CD14-positive monocyte (primary cell): ENCODE results near the gene CASP12. TPM values are rescaled to one million over a fixed set of nuclear protein-coding genes. Genes with fewer than 3 reads are reported as not detected.
A peak's percentile ranks its signal among the peaks of the same experiment; 100 is the strongest.

Experiments used
- DNase-seq, 3 donors: peaks; one replicate each; pipeline ENCODE4 v3.0.0-alpha.2; 2011 to 2022
- H2AFZ ChIP-seq: 2 replicates; pipeline ENCODE4 v1.6.0; 2012; ENCODE audit warnings: mild to moderate bottlenecking, low read depth, low read length, inconsistent platforms; ENCODE audit not compliant: insufficient read depth, poor library complexity, severe bottlenecking
- H3K27ac ChIP-seq, 2 donors: 1 replicate in 1 of 2; 2 replicates in 1 of 2; pipeline ENCODE4 v1.5.1; 2012 to 2013; ENCODE audit warnings: low read length in 2 of 2, control low read depth in 1 of 2, inconsistent platforms in 1 of 2, low read depth in 1 of 2, mild to moderate bottlenecking in 1 of 2
- H3K27me3 ChIP-seq, 2 donors: one replicate each; pipeline versions ENCODE4 v1.6.0 to v1.6.1; 2011 to 2013; ENCODE audit warnings: low read length in 2 of 2; ENCODE audit not compliant: control insufficient read depth in 2 of 2, insufficient read depth in 2 of 2
- H3K36me3 ChIP-seq, 2 donors: replicated peaks in 1 of 2; 1 replicate in 1 of 2; 2 replicates in 1 of 2; pipeline versions ENCODE4 v1.5.1 to v1.6.1; 2012 to 2013; ENCODE audit warnings: low read length in 2 of 2, control low read depth in 1 of 2, inconsistent platforms in 1 of 2, mild to moderate bottlenecking in 1 of 2; ENCODE audit not compliant: insufficient read depth in 2 of 2, control insufficient read depth in 1 of 2
- H3K4me1 ChIP-seq, 2 donors: 1 replicate in 1 of 2; 2 replicates in 1 of 2; pipeline versions ENCODE4 v1.5.1 to v1.6.1; 2012 to 2013; ENCODE audit warnings: low read length in 2 of 2, control low read depth in 1 of 2, inconsistent platforms in 1 of 2, mild to moderate bottlenecking in 1 of 2, moderate library complexity in 1 of 2; ENCODE audit not compliant: insufficient read depth in 2 of 2, control insufficient read depth in 1 of 2
- H3K4me2 ChIP-seq: replicated peaks from 2 replicates; pipeline ENCODE3; 2012; ENCODE audit warnings: low read length, moderate library complexity, mild to moderate bottlenecking; ENCODE audit not compliant: poor library complexity, severe bottlenecking; ENCODE audit errors: extremely low read depth
- H3K4me3 ChIP-seq, 3 experiments: fragments of 200-600 bp in 1 of 3; sonication (generic) in 1 of 3; replicated peaks in 1 of 3; 1 replicate in 2 of 3; 2 replicates in 1 of 3; pipeline ENCODE4 v1.5.1; 2011 to 2013; ENCODE audit warnings: low read length in 3 of 3, mild to moderate bottlenecking in 3 of 3, control low read depth in 2 of 3, low read depth in 2 of 3, inconsistent platforms in 1 of 3, moderate library complexity in 1 of 3
- H3K79me2 ChIP-seq: 2 replicates; pipeline ENCODE4 v1.6.0; 2012; ENCODE audit warnings: mild to moderate bottlenecking, control low read depth, inconsistent platforms, low read length, moderate library complexity; ENCODE audit not compliant: insufficient read depth
- H3K9ac ChIP-seq: 2 replicates; pipeline ENCODE4 v1.6.0; 2017; ENCODE audit warnings: low read length, mild to moderate bottlenecking; ENCODE audit not compliant: insufficient read depth, poor library complexity, severe bottlenecking
- H3K9me3 ChIP-seq, 2 donors: replicated peaks in 1 of 2; 1 replicate in 1 of 2; 2 replicates in 1 of 2; pipeline versions ENCODE4 v1.5.1 to v1.6.1; 2012 to 2013; ENCODE audit warnings: low read length in 2 of 2, control low read depth in 1 of 2; ENCODE audit not compliant: control insufficient read depth in 1 of 2, insufficient read depth in 1 of 2
- H4K20me1 ChIP-seq: 2 replicates; pipeline ENCODE4 v1.6.0; 2012; ENCODE audit warnings: mild to moderate bottlenecking, low read length, control low read depth, moderate library complexity; ENCODE audit not compliant: insufficient read depth
- H3K27ac Mint-ChIP-seq, 7 donors: one replicate each; pipeline ENCODE4 v1.8.0; 2020; ENCODE audit warnings: mild to moderate bottlenecking in 7 of 7, mixed read lengths in 7 of 7, moderate library complexity in 6 of 7, inconsistent platforms in 2 of 7
- H3K27me3 Mint-ChIP-seq, 3 donors: one replicate each; pipeline ENCODE4 v1.8.0; 2021 to 2022; ENCODE audit warnings: low read depth in 3 of 3, mild to moderate bottlenecking in 3 of 3, mixed read lengths in 3 of 3, moderate library complexity in 3 of 3, inconsistent platforms in 1 of 3
- H3K36me3 Mint-ChIP-seq, 2 donors: one replicate each; pipeline ENCODE4 v1.8.0; 2020; ENCODE audit warnings: mixed read lengths in 2 of 2, inconsistent platforms in 1 of 2, mild to moderate bottlenecking in 1 of 2
- H3K4me1 Mint-ChIP-seq: one replicate; pipeline ENCODE4 v1.8.0; 2020; ENCODE audit warnings: mild to moderate bottlenecking, mixed read lengths
- H3K4me3 Mint-ChIP-seq, 2 donors: one replicate each; pipeline ENCODE4 v1.8.0; 2020; ENCODE audit warnings: mild to moderate bottlenecking in 2 of 2, mixed read lengths in 2 of 2, moderate library complexity in 1 of 2
- H3K9me3 Mint-ChIP-seq, 7 donors: one replicate each; pipeline ENCODE4 v1.8.0; 2020 to 2022; ENCODE audit warnings: mixed read lengths in 7 of 7, mild to moderate bottlenecking in 6 of 7, moderate library complexity in 6 of 7, inconsistent platforms in 2 of 7
- CTCF ChIP-seq: fragments of 200-600 bp; IDR thresholded peaks from one replicate; pipeline ENCODE4 v1.8.0; 2022; ENCODE audit warnings: antibody characterized with exemption, mild to moderate bottlenecking
- WGBS: methylation state at CpG from one replicate; pipeline ENCODE4 v1.1.5; 2013; ENCODE audit warnings: missing lambda C conversion rate; ENCODE audit not compliant: insufficient coverage; 5-methylcytosine and 5-hydroxymethylcytosine counted together
- intact Hi-C, 2 donors: fragments of 100-400 bp; cut with micrococcal nuclease; formaldehyde crosslinking; loops; one replicate each; pipeline versions ENCODE4 v1.15.0 to v1.15.1; 2023
- polyA plus RNA-seq, 3 donors: library from polyadenylated mRNA; depleted of rRNA in 1 of 3; unstranded in 2 of 3; stranded (reverse) in 1 of 3; fragments of 300-500 nt in 2 of 3; fragments of >200 nt in 1 of 3; fragmentation: Illumina TruSeq in 2 of 3; gene quantifications; 1 replicate in 2 of 3; 2 replicates in 1 of 3; pipeline ENCODE4 v1.2.3, GENCODE V29; 2012 to 2021

The CASP12 gene
- polyA plus RNA-seq, 3 donors, result not detected

- peak in 2 of 3 donors; percentile 7 to 8 for DNase-seq
- no peak overlapping the region for H3K27ac Mint-ChIP-seq
- Histone ChIP-seq H4K20me1 (no peaks in the 10 kb centered on the region), H3K36me3 (no peaks in the 10 kb centered on the region), H3K4me3 (no peak overlapping the region), H3K79me2 (no peaks in the 10 kb centered on the region), H3K4me2 (no peak overlapping the region), H3K9me3 (no peaks in the 10 kb centered on the region), H3K4me1 (peaks cover 0 to 3% of the 10 kb centered on the region in 2 donors), H3K27me3 (no peaks in the 10 kb centered on the region), H2AFZ (no peak overlapping the region), H3K27ac (no peak overlapping the region), H3K9ac (no peak overlapping the region)
- H3K27me3 Mint-ChIP-seq, result peaks cover 0 to 3% (median 1%) of the 10 kb centered on the region in 3 donors
- peaks cover 0 to 1% of the 10 kb centered on the region in 2 donors for H3K36me3 Mint-ChIP-seq
- peaks cover 11% of the 10 kb centered on the region for H3K4me1 Mint-ChIP-seq
- intact Hi-C loops, result no loop called here
- TF ChIP-seq CTCF, result no peak
- peaks cover 0 to 1% (median 0%) of the 10 kb centered on the region in 7 donors for H3K9me3 Mint-ChIP-seq
- no peak overlapping the region for H3K4me3 Mint-ChIP-seq
Measured at GRCh38 chr11:104856607-104857006, 41.7 kb downstream of the CASP12 start.

- Histone ChIP-seq H3K27ac (no peak overlapping the region), H3K27me3 (no peaks in the 10 kb centered on the region), H2AFZ (no peak overlapping the region), H3K79me2 (no peaks in the 10 kb centered on the region), H3K36me3 (no peaks in the 10 kb centered on the region), H3K4me3 (no peak overlapping the region), H3K4me2 (no peak overlapping the region), H3K9ac (no peak overlapping the region), H3K9me3 (no peaks in the 10 kb centered on the region), H4K20me1 (no peaks in the 10 kb centered on the region), H3K4me1 (peaks cover 0 to 3% of the 10 kb centered on the region in 2 donors)
- intact Hi-C loops, result no loop called here
- H3K4me3 Mint-ChIP-seq, result no peak overlapping the region
- no peaks in the 10 kb centered on the region for H3K9me3 Mint-ChIP-seq
- peaks cover 11% of the 10 kb centered on the region for H3K4me1 Mint-ChIP-seq
- no peak overlapping the region for H3K27ac Mint-ChIP-seq
- no CpG with 5 or more reads among the region's 2 CpGs for WGBS
- peaks cover 0 to 1% of the 10 kb centered on the region in 2 donors for H3K36me3 Mint-ChIP-seq
- TF ChIP-seq CTCF, result no peak
- peaks cover 0 to 2% (median 1%) of the 10 kb centered on the region in 3 donors for H3K27me3 Mint-ChIP-seq
- DNase-seq, result no peak
Measured at GRCh38 chr11:104855965-104856364, 42.3 kb downstream of the CASP12 start.
